Measurements from ENCODE around the gene UNKL.

DNA sequence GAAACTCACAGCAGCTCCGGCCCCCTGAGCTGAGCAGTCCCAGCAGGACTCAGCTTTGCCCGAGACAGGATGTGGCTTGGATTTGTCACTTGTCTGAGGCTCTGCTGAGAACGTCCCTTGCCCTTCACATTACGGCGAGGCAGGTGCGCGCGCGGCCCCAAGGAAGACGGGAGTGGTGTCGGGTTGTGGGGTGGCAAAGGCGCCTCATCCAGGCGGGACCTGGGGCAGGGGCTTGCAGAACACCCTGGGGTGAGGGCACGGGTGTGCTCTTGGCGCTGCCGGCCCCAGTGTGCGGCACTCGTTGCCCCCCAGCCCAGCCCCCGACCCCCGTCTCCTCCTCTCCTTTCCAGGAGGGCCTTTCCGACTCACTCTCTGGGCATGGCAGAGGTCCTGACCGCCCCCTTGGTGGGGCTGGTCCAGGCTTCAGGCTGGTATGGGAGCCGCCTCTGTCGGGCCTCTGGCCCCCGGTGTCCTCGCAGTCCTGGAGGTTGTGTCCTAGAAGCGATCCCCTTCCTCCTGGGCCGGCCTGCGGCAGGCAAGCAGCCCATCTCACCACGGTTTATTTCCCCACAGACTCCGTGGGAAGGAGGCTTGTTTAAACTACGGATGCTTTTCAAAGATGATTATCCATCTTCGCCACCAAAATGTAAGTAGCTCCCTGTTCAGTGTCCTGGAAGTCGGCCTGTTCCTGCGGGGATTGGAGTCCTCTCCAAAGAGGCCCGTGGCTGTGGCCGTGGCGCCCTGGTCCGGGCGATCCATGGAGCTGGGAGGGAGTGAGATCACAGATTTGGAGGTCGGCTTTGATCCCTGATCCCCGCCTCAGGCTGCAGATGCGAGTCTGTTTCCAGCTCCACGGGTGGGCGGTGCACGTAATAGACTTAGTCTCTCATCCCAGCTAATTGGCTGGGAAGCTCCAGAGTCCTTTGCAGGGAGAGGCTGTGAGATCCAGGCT is 99.1 kb downstream of the UNKL start:
- TF ChIP-seq, protein P1, sequence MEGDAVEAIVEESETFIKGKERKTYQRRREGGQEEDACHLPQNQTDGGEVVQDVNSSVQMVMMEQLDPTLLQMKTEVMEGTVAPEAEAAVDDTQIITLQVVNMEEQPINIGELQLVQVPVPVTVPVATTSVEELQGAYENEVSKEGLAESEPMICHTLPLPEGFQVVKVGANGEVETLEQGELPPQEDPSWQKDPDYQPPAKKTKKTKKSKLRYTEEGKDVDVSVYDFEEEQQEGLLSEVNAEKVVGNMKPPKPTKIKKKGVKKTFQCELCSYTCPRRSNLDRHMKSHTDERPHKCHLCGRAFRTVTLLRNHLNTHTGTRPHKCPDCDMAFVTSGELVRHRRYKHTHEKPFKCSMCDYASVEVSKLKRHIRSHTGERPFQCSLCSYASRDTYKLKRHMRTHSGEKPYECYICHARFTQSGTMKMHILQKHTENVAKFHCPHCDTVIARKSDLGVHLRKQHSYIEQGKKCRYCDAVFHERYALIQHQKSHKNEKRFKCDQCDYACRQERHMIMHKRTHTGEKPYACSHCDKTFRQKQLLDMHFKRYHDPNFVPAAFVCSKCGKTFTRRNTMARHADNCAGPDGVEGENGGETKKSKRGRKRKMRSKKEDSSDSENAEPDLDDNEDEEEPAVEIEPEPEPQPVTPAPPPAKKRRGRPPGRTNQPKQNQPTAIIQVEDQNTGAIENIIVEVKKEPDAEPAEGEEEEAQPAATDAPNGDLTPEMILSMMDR (IDR thresholded peaks at IDR 0.05): no peak
- TF ChIP-seq POLR2A (IDR thresholded peaks at IDR 0.05): no peak
